T-helper 1 cell treated with Interleukin-12 subunit alpha and Interleukin-12 subunit beta and Interleukin-4 antibody, amounts not matched to agents 30 μg/mL and 1 μg/mL, for 36 hours (primary cell): ENCODE measurements around the gene PRSS8.
"Not testable (repeated sequence)": the region's sequence is repeated elsewhere in the genome, so short reads cannot be mapped to it uniquely, and the experiment has no call there.

Experiments
- H3K27ac Mint-ChIP-seq: one replicate; pipeline ENCODE4 v1.8.0; 2021; ENCODE audit warnings: mild to moderate bottlenecking, mixed read lengths
- H3K27me3 Mint-ChIP-seq: one replicate; pipeline ENCODE4 v1.8.0; 2021; ENCODE audit warnings: low read depth, mixed read lengths
- H3K36me3 Mint-ChIP-seq: one replicate; pipeline ENCODE4 v1.8.0; 2021; ENCODE audit warnings: low read depth, mixed read lengths
- H3K4me1 Mint-ChIP-seq: one replicate; pipeline ENCODE4 v1.8.0; 2021; ENCODE audit warnings: low read depth, mixed read lengths
- H3K4me3 Mint-ChIP-seq: one replicate; pipeline ENCODE4 v1.8.0; 2021; ENCODE audit warnings: mild to moderate bottlenecking, moderate library complexity, mixed read lengths
- H3K9me3 Mint-ChIP-seq: one replicate; pipeline ENCODE4 v1.8.0; 2021; ENCODE audit warnings: mixed read lengths

The PRSS8 gene

GRCh38 chr16:31108794-31109558 lies 26.6 kb downstream of the PRSS8 start:
- peak overlapping the region; percentile 84 for H3K4me3 Mint-ChIP-seq
- peaks cover 17% of the 10 kb centered on the region for H3K4me1 Mint-ChIP-seq
- no peak overlapping the region for H3K27ac Mint-ChIP-seq
- H3K27me3 Mint-ChIP-seq, result no peaks in the 10 kb centered on the region
- no peaks in the 10 kb centered on the region for H3K9me3 Mint-ChIP-seq
- H3K36me3 Mint-ChIP-seq, result peaks cover 7% of the 10 kb centered on the region

GRCh38 chr16:31108035-31108793 lies 27.3 kb downstream of the PRSS8 start, which contains the start of gene BCKDK:
TSS of gene BCKDK (plus strand) at chr16:31108386. CDS start at chr16:31109224, 838 bp downstream.
- peak within 1 kb of the TSS; percentile 88 for H3K4me3 Mint-ChIP-seq
- H3K36me3 Mint-ChIP-seq, result peaks cover 7% of the 10 kb centered on the region
- H3K4me1 Mint-ChIP-seq, result peaks cover 14% of the 10 kb centered on the region
- H3K27me3 Mint-ChIP-seq, result no peaks in the 10 kb centered on the region
- peak within 1 kb of the TSS; percentile 92 for H3K27ac Mint-ChIP-seq
- no peaks in the 10 kb centered on the region for H3K9me3 Mint-ChIP-seq

GRCh38 chr16:31107465-31107867 lies 28.1 kb downstream of the PRSS8 start:
- H3K27me3 Mint-ChIP-seq, result no peaks in the 10 kb centered on the region
- peak overlapping the region; percentile 88 for H3K4me3 Mint-ChIP-seq
- H3K9me3 Mint-ChIP-seq, result no peaks in the 10 kb centered on the region
- H3K27ac Mint-ChIP-seq, result peak overlapping the region; percentile 92
- H3K4me1 Mint-ChIP-seq, result peaks cover 14% of the 10 kb centered on the region
- peaks cover 7% of the 10 kb centered on the region for H3K36me3 Mint-ChIP-seq

- H3K9me3 Mint-ChIP-seq, result no peaks in the 10 kb centered on the region
- peaks cover 14% of the 10 kb centered on the region for H3K4me1 Mint-ChIP-seq
- peaks cover 7% of the 10 kb centered on the region for H3K36me3 Mint-ChIP-seq
- no peaks in the 10 kb centered on the region for H3K27me3 Mint-ChIP-seq
- H3K4me3 Mint-ChIP-seq, result no peak overlapping the region
- H3K27ac Mint-ChIP-seq, result no peak overlapping the region
These were observed 28.7 kb downstream of the PRSS8 start for GRCh38 chr16:31106509-31107464.

- no peak overlapping the region for H3K4me3 Mint-ChIP-seq
- H3K9me3 Mint-ChIP-seq, result no peaks in the 10 kb centered on the region
- H3K36me3 Mint-ChIP-seq, result peaks cover 7% of the 10 kb centered on the region
- no peaks in the 10 kb centered on the region for H3K27me3 Mint-ChIP-seq
- H3K27ac Mint-ChIP-seq, result no peak overlapping the region
- peaks cover 14% of the 10 kb centered on the region for H3K4me1 Mint-ChIP-seq
These were observed 29.8 kb downstream of the PRSS8 start for GRCh38 chr16:31105677-31106213.

- not testable (repeated sequence) for H3K36me3 Mint-ChIP-seq, H3K4me3 Mint-ChIP-seq, H3K27me3 Mint-ChIP-seq, H3K4me1 Mint-ChIP-seq, H3K9me3 Mint-ChIP-seq, H3K27ac Mint-ChIP-seq
These were observed 34.5 kb downstream of the PRSS8 start for GRCh38 chr16:31100876-31101641.

GRCh38 chr16:31099860-31100638 lies 35.5 kb downstream of the PRSS8 start:
- Mint-ChIP-seq H3K4me1 (peaks cover 9% of the 10 kb centered on the region), H3K4me3 (no peak overlapping the region), H3K36me3 (no peaks in the 10 kb centered on the region), H3K9me3 (no peaks in the 10 kb centered on the region), H3K27me3 (peaks cover 7% of the 10 kb centered on the region), H3K27ac (no peak overlapping the region)

GRCh38 chr16:31094424-31095120 lies 41.0 kb downstream of the PRSS8 start, which contains the start of gene VKORC1:
TSS of gene VKORC1 (minus strand) at chr16:31094797. CDS start at chr16:31094729, 68 bp downstream.
- peak within 1 kb of the TSS; percentile 90 for H3K27ac Mint-ChIP-seq
- peak within 1 kb of the TSS; percentile 98 for H3K4me3 Mint-ChIP-seq
- H3K36me3 Mint-ChIP-seq, result peaks cover 11% of the 10 kb centered on the region
- peaks cover 21% of the 10 kb centered on the region for H3K4me1 Mint-ChIP-seq
- no peaks in the 10 kb centered on the region for H3K9me3 Mint-ChIP-seq
- H3K27me3 Mint-ChIP-seq, result no peaks in the 10 kb centered on the region

GRCh38 chr16:31094088-31094423 lies 41.5 kb downstream of the PRSS8 start:
- peaks cover 16% of the 10 kb centered on the region for H3K36me3 Mint-ChIP-seq
- peaks cover 21% of the 10 kb centered on the region for H3K4me1 Mint-ChIP-seq
- no peaks in the 10 kb centered on the region for H3K9me3 Mint-ChIP-seq
- peak overlapping the region; percentile 98 for H3K4me3 Mint-ChIP-seq
- H3K27me3 Mint-ChIP-seq, result no peaks in the 10 kb centered on the region
- peak overlapping the region; percentile 90 for H3K27ac Mint-ChIP-seq

- Mint-ChIP-seq H3K27ac (no peak overlapping the region), H3K36me3 (peaks cover 16% of the 10 kb centered on the region), H3K4me1 (peaks cover 21% of the 10 kb centered on the region), H3K9me3 (no peaks in the 10 kb centered on the region), H3K4me3 (peak overlapping the region; percentile 37), H3K27me3 (no peaks in the 10 kb centered on the region)
These were observed 42.3 kb downstream of the PRSS8 start for GRCh38 chr16:31093132-31093703.

GRCh38 chr16:31092330-31092729 lies 43.2 kb downstream of the PRSS8 start:
- no peaks in the 10 kb centered on the region for H3K9me3 Mint-ChIP-seq
- H3K36me3 Mint-ChIP-seq, result peaks cover 16% of the 10 kb centered on the region
- no peak overlapping the region for H3K27ac Mint-ChIP-seq
- H3K27me3 Mint-ChIP-seq, result no peaks in the 10 kb centered on the region
- H3K4me3 Mint-ChIP-seq, result peak overlapping the region; percentile 46
- peaks cover 21% of the 10 kb centered on the region for H3K4me1 Mint-ChIP-seq

- no peak overlapping the region for H3K4me3 Mint-ChIP-seq
- H3K4me1 Mint-ChIP-seq, result peaks cover 16% of the 10 kb centered on the region
- no peaks in the 10 kb centered on the region for H3K27me3 Mint-ChIP-seq
- H3K9me3 Mint-ChIP-seq, result no peaks in the 10 kb centered on the region
- no peak overlapping the region for H3K27ac Mint-ChIP-seq
- H3K36me3 Mint-ChIP-seq, result peaks cover 16% of the 10 kb centered on the region
These were observed 45.0 kb downstream of the PRSS8 start for GRCh38 chr16:31090540-31090939.
